A549 (cell line): Measurements from ENCODE around the gene BMI1. TPM values are rescaled to one million over a fixed set of nuclear protein-coding genes. Genes with fewer than 3 reads are reported as not detected.

Experiments used
- ATAC-seq, 2 experiments: fragments of 200-7000 bp in 1 of 2; fragments of >200 bp in 1 of 2; cut with Nextera tagmentation in 1 of 2; cut with Tn5 transposase in 1 of 2; 3 replicates each; pipeline versions ENCODE4 v1.8.0 to v1.9.1; 2018 to 2020; ENCODE audit warnings: mild to moderate bottlenecking in 1 of 2, moderate library complexity in 1 of 2
- CTCF ChIA-PET: fragments of 300-600 bp; sonication (Branson Sonifier 250); formaldehyde crosslinking; extraction: SDS; loops from one replicate; lab custom pipeline; 2021; ENCODE audit warnings: antibody characterized with exemption, inconsistent platforms; lab: Yijun Ruan, JAX
- POLR2A ChIA-PET: fragments of 350-600 bp; formaldehyde crosslinking; extraction: SDS; loops from one replicate; lab custom pipeline; 2021; ENCODE audit warnings: antibody characterized with exemption, inconsistent platforms; lab: Yijun Ruan, JAX
- DNase-seq, 2 experiments: peaks; one replicate each; pipeline versions ENCODE4 v3.0.0 to v3.0.0-alpha.2; 2011 to 2016; ENCODE audit warnings: low read depth in 1 of 2, low spot score in 1 of 2
- FAIRE-seq: peaks from 2 replicates; lab custom pipeline; 2011; peaks lifted over from hg19 to GRCh38; lab: Jason Lieb, UNC
- H3K27ac ChIP-seq, 2 experiments: fragments of >200 bp; sonication (Bioruptor Twin); formaldehyde crosslinking; 3 replicates each; pipeline ENCODE4 v1.5.1; 2016 to 2017
- H3K4me1 ChIP-seq: fragments of >200 bp; sonication (Bioruptor Twin); formaldehyde crosslinking; 3 replicates; pipeline ENCODE4 v1.6.1; 2016
- H3K4me2 ChIP-seq: fragments of >200 bp; sonication (Bioruptor Twin); formaldehyde crosslinking; 3 replicates; pipeline ENCODE4 v1.6.1; 2016
- H3K4me3 ChIP-seq: fragments of >200 bp; sonication (Bioruptor Twin); formaldehyde crosslinking; 3 replicates; pipeline ENCODE4 v1.5.1; 2016
- H3K9me3 ChIP-seq: fragments of >200 bp; sonication (Bioruptor Twin); formaldehyde crosslinking; 3 replicates; pipeline ENCODE4 v1.6.1; 2016
- BHLHE40 ChIP-seq: IDR thresholded peaks from 2 replicates; pipeline ENCODE4 v1.6.1; 2012; ENCODE audit warnings: low read depth, low read length, inconsistent platforms
- CBX2 ChIP-seq: fragments of 200-600 bp; sonication (generic); IDR thresholded peaks from 2 replicates; pipeline ENCODE4 v1.6.1; 2016; ENCODE audit warnings: low read depth, mild to moderate bottlenecking, borderline replicate concordance
- CHD2 ChIP-seq: fragments of 150-350 bp; IDR thresholded peaks from 2 replicates; pipeline ENCODE4 v1.6.1; 2014; ENCODE audit warnings: low read length; ENCODE audit not compliant: partially characterized antibody
- CHD4 ChIP-seq: fragments of 200-600 bp; sonication (generic); IDR thresholded peaks from 2 replicates; pipeline ENCODE4 v1.6.1; 2016; ENCODE audit warnings: antibody characterized with exemption, mild to moderate bottlenecking, borderline replicate concordance
- EHMT2 ChIP-seq: fragments of 200-600 bp; sonication (generic); IDR thresholded peaks from 2 replicates; pipeline ENCODE4 v1.6.1; 2016; ENCODE audit warnings: antibody characterized with exemption, low read depth, mild to moderate bottlenecking, moderate library complexity
- ELK1 ChIP-seq: fragments of 150-350 bp; IDR thresholded peaks from 2 replicates; pipeline ENCODE4 v1.6.1; 2014; ENCODE audit warnings: low read depth, mild to moderate bottlenecking, low read length
- EP300 ChIP-seq, 2 experiments: fragments of >200 bp; sonication (Bioruptor Twin); formaldehyde crosslinking; IDR thresholded peaks; 2 replicates in 1 of 2; 3 replicates in 1 of 2; pipeline ENCODE4 v1.6.1; 2016 to 2017
- FOSB ChIP-seq: fragments of 250-450 bp; sonication (Bioruptor Pico); IDR thresholded peaks from 2 replicates; pipeline ENCODE4 v1.5.0; 2020; ENCODE audit warnings: mild to moderate bottlenecking, moderate library complexity
- FOXS1 ChIP-seq: fragments of 250-450 bp; sonication (Bioruptor Pico); IDR thresholded peaks from 2 replicates; pipeline ENCODE4 v1.5.0; 2020; ENCODE audit warnings: mild to moderate bottlenecking, moderate library complexity
- GATA3 ChIP-seq: IDR thresholded peaks from 2 replicates; pipeline ENCODE4 v1.6.1; 2012; ENCODE audit warnings: borderline replicate concordance
- HDAC2 ChIP-seq: fragments of 200-600 bp; sonication (generic); IDR thresholded peaks from 2 replicates; pipeline ENCODE4 v1.6.1; 2016
- HEYL ChIP-seq: fragments of 250-450 bp; sonication (Bioruptor Pico); IDR thresholded peaks from 2 replicates; pipeline ENCODE4 v1.8.0; 2021; ENCODE audit warnings: mild to moderate bottlenecking, moderate library complexity
- HOXA7 ChIP-seq: fragments of 250-450 bp; sonication (Bioruptor Pico); IDR thresholded peaks from 2 replicates; pipeline ENCODE4 v1.5.0; 2020; ENCODE audit warnings: mild to moderate bottlenecking, moderate library complexity
- KDM1A ChIP-seq: fragments of 200-600 bp; sonication (generic); IDR thresholded peaks from 2 replicates; pipeline ENCODE4 v1.6.1; 2016; ENCODE audit warnings: low read depth, mild to moderate bottlenecking
- KDM5A ChIP-seq: fragments of 200-600 bp; sonication (generic); IDR thresholded peaks from 2 replicates; pipeline ENCODE4 v1.6.1; 2016; ENCODE audit warnings: antibody characterized with exemption, mild to moderate bottlenecking
- MAX ChIP-seq: IDR thresholded peaks from 2 replicates; pipeline ENCODE4 v1.6.1; 2012
- MAZ ChIP-seq: fragments of 150-350 bp; IDR thresholded peaks from 2 replicates; pipeline ENCODE4 v1.6.1; 2014; ENCODE audit warnings: antibody characterized with exemption, low read depth, low read length, borderline replicate concordance
- MYC ChIP-seq: IDR thresholded peaks from 2 replicates; pipeline ENCODE4 v1.6.1; 2012; ENCODE audit warnings: mild to moderate bottlenecking, inconsistent platforms, low read length, improper control_type of control experiment, borderline replicate concordance
- NFE2L2 ChIP-seq: fragments of 150-350 bp; conservative IDR thresholded peaks from 2 replicates; pipeline ENCODE4 v1.6.1; 2014; ENCODE audit warnings: low read length
- NPAS2 ChIP-seq: fragments of 250-450 bp; sonication (Bioruptor Pico); IDR thresholded peaks from 2 replicates; pipeline ENCODE4 v1.8.0; 2022; ENCODE audit warnings: mild to moderate bottlenecking, moderate library complexity, borderline replicate concordance
- PHF8 ChIP-seq: fragments of 200-600 bp; sonication (generic); IDR thresholded peaks from 2 replicates; pipeline ENCODE4 v1.6.1; 2016; ENCODE audit warnings: low read depth, mild to moderate bottlenecking, antibody characterized with exemption, moderate library complexity, borderline replicate concordance
- POLR2AphosphoS2 ChIP-seq: conservative IDR thresholded peaks from 2 replicates; pipeline ENCODE4 v1.6.1; 2012; ENCODE audit warnings: low read length, improper control_type of control experiment, inconsistent platforms
- RCOR1 ChIP-seq: fragments of 150-350 bp; IDR thresholded peaks from 2 replicates; pipeline ENCODE4 v1.6.1; 2014; ENCODE audit warnings: antibody characterized with exemption, low read length, low read depth
- RFX5 ChIP-seq: fragments of 450-650 bp; IDR thresholded peaks from 2 replicates; pipeline ENCODE4 v1.7.1; 2014; ENCODE audit warnings: antibody characterized with exemption, mild to moderate bottlenecking, moderate library complexity
- RNF2 ChIP-seq: fragments of 200-600 bp; sonication (generic); IDR thresholded peaks from 2 replicates; pipeline ENCODE4 v1.6.1; 2016; ENCODE audit warnings: low read depth, mild to moderate bottlenecking, antibody characterized with exemption, moderate library complexity, borderline replicate concordance
- SREBF2 ChIP-seq: fragments of 450-650 bp; IDR thresholded peaks from 2 replicates; pipeline ENCODE4 v1.6.1; 2014; ENCODE audit warnings: mild to moderate bottlenecking, moderate library complexity
- TFCP2L1 ChIP-seq: fragments of 250-450 bp; sonication (Bioruptor Pico); IDR thresholded peaks from 2 replicates; pipeline ENCODE4 v1.5.0; 2021; ENCODE audit warnings: mild to moderate bottlenecking
- TP53 ChIP-seq: fragments of 250-450 bp; sonication (Bioruptor Pico); IDR thresholded peaks from 2 replicates; pipeline ENCODE4 v1.5.0; 2021; ENCODE audit warnings: mild to moderate bottlenecking, moderate library complexity
- ZC3H11A ChIP-seq: fragments of 450-650 bp; IDR thresholded peaks from 2 replicates; pipeline ENCODE4 v1.6.1; 2014; ENCODE audit warnings: antibody characterized with exemption, mild to moderate bottlenecking
- ZFP36 ChIP-seq: fragments of 450-650 bp; IDR thresholded peaks from 2 replicates; pipeline ENCODE4 v1.6.1; 2014; ENCODE audit warnings: borderline replicate concordance; ENCODE audit not compliant: partially characterized antibody
- ZSCAN20 ChIP-seq: fragments of 250-450 bp; sonication (Bioruptor Pico); IDR thresholded peaks from 2 replicates; pipeline ENCODE4 v1.8.0; 2022; ENCODE audit warnings: mild to moderate bottlenecking, moderate library complexity
- WGBS: methylation state at CpG from one replicate; pipeline ENCODE4 v1.1.6; 2017; ENCODE audit errors: missing lambda C conversion rate; 5-methylcytosine and 5-hydroxymethylcytosine counted together
- polyA plus RNA-seq, 4 experiments: library from polyadenylated mRNA; depleted of rRNA in 3 of 4; stranded (reverse); fragments of >200 nt; fragmentation: RNase III in 1 of 4; extraction: RNeasy Plus Mini Kit Qiagen cat#74134 plus additional on column Dnase treatment in 1 of 4; gene quantifications; 2 replicates in 3 of 4; 3 replicates in 1 of 4; pipeline ENCODE4 v1.2.3, GENCODE V29; 2011 to 2017

Gene BMI1
- polyA plus RNA-seq, 2 of the 4 experiments (the other 2 are of a cell fraction) = 44.4 to 77.3 TPM

- POLR2A ChIA-PET = no interaction called here
- Histone ChIP-seq H3K27ac (no peak overlapping the region), H3K4me1 (no peaks in the 10 kb centered on the region), H3K4me3 (no peak overlapping the region), H3K9me3 (no peaks in the 10 kb centered on the region), H3K4me2 (no peak overlapping the region)
- no peak for TF ChIP-seq EP300 (IDR thresholded peaks at IDR 0.05)
- TF ChIP-seq POLR2AphosphoS2 = no peak
- no peak for TF ChIP-seq HDAC2
- TF ChIP-seq TFCP2L1 (CRISPR knock-in tag) = no peak
- TF ChIP-seq ZSCAN20 = no peak
- TF ChIP-seq ZFP36 = no peak
- TF ChIP-seq CHD2 = no peak
- no peak for TF ChIP-seq MYC
- TF ChIP-seq TP53 (CRISPR knock-in tag) = no peak
- no peak for TF ChIP-seq KDM1A
- TF ChIP-seq KDM5A = no peak
- TF ChIP-seq RNF2 = no peak
- no peak for TF ChIP-seq RCOR1
- TF ChIP-seq MAX = no peak
- TF ChIP-seq ELK1 = no peak
- no peak for TF ChIP-seq ZC3H11A
- no peak for TF ChIP-seq MAZ
- no peak for TF ChIP-seq FOSB (CRISPR knock-in tag)
- DNase-seq (no peak), FAIRE-seq (no peak), ATAC-seq (no peak)
- WGBS = 38% methylated on average over 2 of the region's 2 CpGs
- CTCF ChIA-PET = no interaction called here
These were observed 45.9 kb downstream of the BMI1 start for GRCh38 chr10:22366771-22367170.

- no peak for TF ChIP-seq PHF8
- TF ChIP-seq ELK1 = no peak
- TF ChIP-seq ZSCAN20 = no peak
- TF ChIP-seq KDM5A = no peak
- no peak for TF ChIP-seq HEYL
- TF ChIP-seq FOXS1 = no peak
- no peak for TF ChIP-seq BHLHE40
- TF ChIP-seq TP53 (CRISPR knock-in tag) = no peak
- TF ChIP-seq EHMT2 = no peak
- no peak for TF ChIP-seq SREBF2
- no peak for TF ChIP-seq GATA3
- no peak for TF ChIP-seq CBX2
- no peak for TF ChIP-seq RFX5
- no peak for TF ChIP-seq CHD4
- TF ChIP-seq NPAS2 (CRISPR knock-in tag) = no peak
- TF ChIP-seq HOXA7 (CRISPR knock-in tag) = no peak
- no peak for TF ChIP-seq NFE2L2
- 94% methylated on average over 1 of the region's 1 CpG for WGBS
- ATAC-seq = no peak
- no peak for FAIRE-seq
- Histone ChIP-seq H3K4me3 (no peak overlapping the region), H3K9me3 (no peaks in the 10 kb centered on the region), H3K4me2 (no peak overlapping the region), H3K4me1 (no peaks in the 10 kb centered on the region), H3K27ac (no peak overlapping the region)
- DNase-seq = no peak
- ChIA-PET CTCF (no interaction called here), POLR2A (no interaction called here)
These were observed 46.6 kb downstream of the BMI1 start for GRCh38 chr10:22367471-22367870.
